Measurements from ENCODE around the gene CBR4.
"Not testable (repeated sequence)": the region's sequence is repeated elsewhere in the genome, so short reads cannot be mapped to it uniquely, and the experiment has no call there.

Gene CBR4

GRCh38 chr4:168993714-168994510 lies 16.1 kb downstream of the CBR4 start:
- no peak overlapping the region for H3K27ac ChIP-seq (ENCODE audit: low read depth, low read length)
- no peak overlapping the region for H3K4me2 ChIP-seq (ENCODE audit: low read length)
- H3K9me3 ChIP-seq (ENCODE audit: control insufficient read depth, insufficient read depth, low read length), result no peaks in the 10 kb centered on the region
- H3K9me2 ChIP-seq (replicated peaks; ENCODE audit: control insufficient read depth, low read length), result no peaks in the 10 kb centered on the region
- no peaks in the 10 kb centered on the region for H3K79me2 ChIP-seq (ENCODE audit: control insufficient read depth, low read length)
- TF ChIP-seq EZH2phosphoT487 (IDR thresholded peaks at IDR 0.05; ENCODE audit: borderline replicate concordance, low read length), result no peak
- TF ChIP-seq CTCF (IDR thresholded peaks at IDR 0.05; ENCODE audit: low read depth, low read length, poor library complexity, severe bottlenecking), result no peak
- no peak overlapping the region for H3K4me3 ChIP-seq (ENCODE audit: low read length)
- H3K27me3 ChIP-seq (ENCODE audit: control insufficient read depth, low read length), result no peaks in the 10 kb centered on the region
- no peaks in the 10 kb centered on the region for H4K20me1 ChIP-seq (ENCODE audit: control insufficient read depth, insufficient read depth, low read depth, low read length)
- H3F3A ChIP-seq (ENCODE audit: control insufficient read depth, insufficient read depth), result no peaks in the 10 kb centered on the region
- H3K4me1 ChIP-seq (ENCODE audit: control insufficient read depth, low read length), result no peaks in the 10 kb centered on the region
- peaks cover 42% of the 10 kb centered on the region for H3K36me3 ChIP-seq (ENCODE audit: control insufficient read depth, low read length)

GRCh38 chr4:168992952-168993482 lies 17.0 kb downstream of the CBR4 start:
- not testable (repeated sequence) for H3F3A ChIP-seq (ENCODE audit: control insufficient read depth, insufficient read depth); H3K4me2 ChIP-seq (ENCODE audit: low read length); H3K4me3 ChIP-seq (ENCODE audit: low read length); H3K9me2 ChIP-seq (replicated peaks; ENCODE audit: control insufficient read depth, low read length); H4K20me1 ChIP-seq (ENCODE audit: control insufficient read depth, insufficient read depth, low read depth, low read length); H3K9me3 ChIP-seq (ENCODE audit: control insufficient read depth, insufficient read depth, low read length); H3K27ac ChIP-seq (ENCODE audit: low read depth, low read length); H3K79me2 ChIP-seq (ENCODE audit: control insufficient read depth, low read length); H3K4me1 ChIP-seq (ENCODE audit: control insufficient read depth, low read length); H3K27me3 ChIP-seq (ENCODE audit: control insufficient read depth, low read length)
- H3K36me3 ChIP-seq (ENCODE audit: control insufficient read depth, low read length), result peaks cover 36% of the 10 kb centered on the region

- peaks cover 2% of the 10 kb centered on the region; the same call in 1 of the 2 replicates for H3K79me2 ChIP-seq (ENCODE audit: control insufficient read depth, low read length)
- H3K4me2 ChIP-seq (ENCODE audit: low read length), result no peak overlapping the region
- no peak overlapping the region for H3K27ac ChIP-seq (ENCODE audit: low read depth, low read length)
- H3K4me1 ChIP-seq (ENCODE audit: control insufficient read depth, low read length), result no peaks in the 10 kb centered on the region
- no peaks in the 10 kb centered on the region for H3K9me3 ChIP-seq (ENCODE audit: control insufficient read depth, insufficient read depth, low read length)
- TF ChIP-seq EZH2phosphoT487 (IDR thresholded peaks at IDR 0.05; ENCODE audit: borderline replicate concordance, low read length), result no peak
- no peak for TF ChIP-seq CTCF (IDR thresholded peaks at IDR 0.05; ENCODE audit: low read depth, low read length, poor library complexity, severe bottlenecking)
- H4K20me1 ChIP-seq (ENCODE audit: control insufficient read depth, insufficient read depth, low read depth, low read length), result no peaks in the 10 kb centered on the region
- no peaks in the 10 kb centered on the region for H3F3A ChIP-seq (ENCODE audit: control insufficient read depth, insufficient read depth)
- no peaks in the 10 kb centered on the region for H3K27me3 ChIP-seq (ENCODE audit: control insufficient read depth, low read length)
- no peaks in the 10 kb centered on the region for H3K9me2 ChIP-seq (replicated peaks; ENCODE audit: control insufficient read depth, low read length)
- H3K36me3 ChIP-seq (ENCODE audit: control insufficient read depth, low read length), result peaks cover 30% of the 10 kb centered on the region
- no peak overlapping the region for H3K4me3 ChIP-seq (ENCODE audit: low read length)
Observed at GRCh38 chr4:168981942-168982341, 28.1 kb downstream of the CBR4 start.

GRCh38 chr4:168981460-168981859 lies 28.6 kb downstream of the CBR4 start:
- Histone ChIP-seq H3K4me1 (ENCODE audit: control insufficient read depth, low read length) (no peaks in the 10 kb centered on the region), H4K20me1 (ENCODE audit: control insufficient read depth, insufficient read depth, low read depth, low read length) (no peaks in the 10 kb centered on the region), H3F3A (ENCODE audit: control insufficient read depth, insufficient read depth) (no peaks in the 10 kb centered on the region), H3K36me3 (ENCODE audit: control insufficient read depth, low read length) (peaks cover 30% of the 10 kb centered on the region), H3K9me2 (replicated peaks; ENCODE audit: control insufficient read depth, low read length) (no peaks in the 10 kb centered on the region), H3K4me2 (ENCODE audit: low read length) (no peak overlapping the region), H3K27me3 (ENCODE audit: control insufficient read depth, low read length) (no peaks in the 10 kb centered on the region), H3K9me3 (ENCODE audit: control insufficient read depth, insufficient read depth, low read length) (no peaks in the 10 kb centered on the region), H3K4me3 (ENCODE audit: low read length) (no peak overlapping the region), H3K27ac (ENCODE audit: low read depth, low read length) (no peak overlapping the region), H3K79me2 (ENCODE audit: control insufficient read depth, low read length) (peaks cover 2% of the 10 kb centered on the region; the same call in 1 of the 2 replicates)
- TF ChIP-seq EZH2phosphoT487 (IDR thresholded peaks at IDR 0.05; ENCODE audit: borderline replicate concordance, low read length) (no peak), CTCF (IDR thresholded peaks at IDR 0.05; ENCODE audit: low read depth, low read length, poor library complexity, severe bottlenecking) (no peak)
